GDM1 (cell line): ENCODE results near the gene GAGE12J.
"Not testable (repeated sequence)": the region's sequence is repeated elsewhere in the genome, so short reads cannot be mapped to it uniquely, and the experiment has no call there.

Experiments used
- DNase-seq: peaks from one replicate; lab custom pipeline; 2025; lab: John Stamatoyannopoulos, UW

GAGE12J gene

DNA sequence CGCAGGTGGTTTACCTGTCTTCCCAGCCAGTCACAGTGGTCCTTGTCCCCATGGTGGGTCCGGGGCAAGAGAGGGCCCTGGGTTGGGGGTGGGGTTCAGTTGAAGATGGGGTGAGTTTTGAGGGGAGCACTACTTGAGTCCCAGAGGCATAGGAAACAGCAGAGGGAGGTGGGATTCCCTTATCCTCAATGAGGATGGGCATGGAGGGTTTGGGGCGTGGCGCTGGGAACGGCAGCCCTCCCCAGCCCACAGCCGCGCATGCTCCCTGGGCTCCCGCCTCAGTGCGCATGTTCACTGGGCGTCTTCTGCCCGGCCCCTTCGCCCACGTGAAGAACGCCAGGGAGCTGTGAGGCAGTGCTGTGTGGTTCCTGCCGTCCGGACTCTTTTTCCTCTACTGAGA lies at the start of gene GAGE12J:
GAGE12J (plus strand) TSS at position 301 of the 400 bp plus-strand sequence. CDS start 1,157 bp downstream, outside the sequence.
- DNase-seq, result not testable (repeated sequence)

GRCh38 chrX:49272421-49272820 lies 49.4 kb upstream of the GAGE12J start:
- DNase-seq, result no peak

GRCh38 chrX:49273181-49273727 lies 48.6 kb upstream of the GAGE12J start:
- DNase-seq, result no peak

DNA sequence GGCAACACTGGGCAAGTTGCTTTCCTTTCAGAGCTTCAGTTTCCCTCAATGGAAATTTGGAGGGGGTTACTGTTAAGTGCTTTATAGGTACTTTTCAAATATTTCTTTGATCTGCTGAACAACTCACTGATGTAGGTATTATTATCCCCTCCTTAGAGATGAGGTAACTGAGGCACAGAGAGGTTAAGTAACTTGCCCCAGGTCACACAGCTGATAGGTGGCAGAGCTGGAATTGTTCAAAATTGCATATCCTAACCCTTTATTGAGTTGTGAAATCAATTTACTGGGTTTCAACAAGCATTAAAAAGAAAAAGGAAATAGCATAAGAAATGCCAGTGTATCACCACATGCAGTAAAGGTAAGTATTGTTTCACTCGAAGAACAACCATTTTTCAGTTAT lies 45.6 kb upstream of the GAGE12J start:
- DNase-seq, result no peak

DNA sequence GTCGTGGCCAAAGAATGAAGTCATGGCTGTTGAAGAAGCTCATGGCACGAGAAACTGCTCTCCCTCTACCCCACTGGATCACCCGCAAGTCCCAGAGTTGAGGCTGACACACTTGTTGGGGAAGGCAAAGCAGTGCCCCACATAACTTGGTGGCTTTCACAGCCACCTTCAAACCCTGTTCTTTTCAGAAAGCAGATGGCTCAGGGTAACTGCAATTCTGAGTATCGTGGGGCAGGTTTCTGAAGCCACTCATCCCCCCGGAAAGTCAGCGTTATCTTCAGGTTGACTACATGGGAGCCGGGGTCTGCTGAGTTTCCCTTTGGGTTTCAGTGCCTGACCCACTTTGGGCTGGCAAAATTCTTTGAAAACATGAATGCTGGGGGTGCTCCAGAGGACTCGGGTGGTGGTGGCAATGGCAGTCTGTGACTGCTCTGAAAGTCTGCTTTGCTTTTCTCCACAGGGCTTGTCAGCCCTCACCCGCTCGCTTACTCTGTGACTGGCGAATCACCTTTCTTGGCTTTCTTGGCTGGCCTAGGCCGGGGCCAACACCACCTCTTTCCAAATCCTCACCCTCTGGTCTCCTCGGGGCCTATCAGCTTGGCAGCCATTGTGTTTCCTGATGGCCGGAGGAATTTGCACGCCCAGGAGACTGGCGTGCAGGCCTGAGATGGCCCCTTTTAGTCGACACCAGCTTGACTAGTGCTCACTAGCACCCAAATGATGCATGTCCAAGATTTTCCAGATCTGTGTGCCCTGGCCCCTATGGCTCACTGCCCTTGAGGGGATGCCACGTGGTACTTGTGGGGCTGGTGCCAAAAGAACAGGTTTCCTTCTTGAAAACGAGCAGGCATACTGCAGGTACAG lies 44.9 kb upstream of the GAGE12J start:
- DNase-seq, result no peak

- no peak for DNase-seq
Observed at GRCh38 chrX:49277535-49277830, 44.4 kb upstream of the GAGE12J start.

- no peak for DNase-seq
Observed at GRCh38 chrX:49278081-49278480, 43.8 kb upstream of the GAGE12J start.

- DNase-seq, result no peak
Observed at GRCh38 chrX:49282647-49283011, 39.2 kb upstream of the GAGE12J start.

DNA sequence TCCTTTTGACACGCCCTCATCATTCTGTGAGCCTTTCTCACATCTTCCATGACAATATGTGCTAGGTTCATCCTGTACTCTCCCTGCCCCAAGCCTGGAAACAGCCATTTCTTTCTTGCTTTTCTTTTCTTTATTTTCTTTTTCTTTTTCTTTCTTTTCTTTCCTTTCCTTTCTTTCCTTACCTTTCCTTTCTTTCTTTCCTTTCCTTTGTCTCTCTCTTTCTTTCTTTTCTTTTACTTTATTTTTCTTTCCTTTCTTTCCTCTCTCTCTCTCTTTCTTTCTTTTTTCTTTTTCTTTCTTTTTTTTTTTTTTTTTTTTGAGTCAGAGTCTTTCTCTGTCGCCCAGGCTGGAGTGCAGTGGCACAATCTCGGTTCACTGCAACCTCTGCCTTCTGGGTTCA lies 37.6 kb upstream of the GAGE12J start:
- DNase-seq, result no peak

DNA sequence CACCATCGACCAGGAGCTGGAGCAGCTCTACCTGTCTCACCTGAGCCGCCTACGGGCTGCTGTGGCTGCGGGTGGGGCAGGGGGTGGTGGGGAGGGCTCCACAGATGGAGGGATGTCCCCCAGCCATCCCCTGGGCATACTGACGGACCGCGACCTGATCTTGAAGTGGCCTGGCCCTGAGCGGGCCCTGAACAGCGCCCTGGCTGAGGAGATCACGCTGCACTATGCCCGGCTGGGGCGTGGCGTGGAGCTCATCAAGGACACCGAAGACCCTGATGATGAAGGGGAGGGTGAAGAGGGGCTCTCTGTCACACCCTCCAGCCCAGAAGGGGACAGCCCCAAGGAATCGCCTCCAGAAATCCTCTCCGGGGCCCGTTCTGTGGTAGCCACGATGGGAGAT lies 35.7 kb upstream of the GAGE12J start:
- DNase-seq, result no peak

GRCh38 chrX:49286581-49286980 lies 35.3 kb upstream of the GAGE12J start:
- no peak for DNase-seq

DNA sequence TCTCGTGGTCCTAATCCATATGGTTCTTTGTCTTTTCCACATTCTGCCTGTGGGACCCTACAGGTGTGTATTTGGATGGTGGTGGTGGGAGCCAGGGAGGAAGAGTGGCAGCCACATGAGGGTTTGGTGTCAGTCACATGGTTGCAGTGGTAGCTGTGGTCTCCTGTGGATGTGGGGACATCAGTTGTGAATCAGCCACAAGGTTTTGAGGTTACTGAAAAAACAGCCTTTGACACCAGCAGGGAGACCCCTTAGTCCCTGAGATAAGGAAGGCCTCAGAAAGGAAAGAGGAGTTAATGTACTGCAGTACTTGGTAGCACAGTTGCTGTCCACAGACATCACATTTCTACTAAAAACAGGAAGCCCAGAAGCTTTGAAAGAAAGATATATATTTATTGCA lies 34.2 kb upstream of the GAGE12J start:
- DNase-seq, result no peak

GRCh38 chrX:49290215-49290614 lies 31.6 kb upstream of the GAGE12J start:
- no peak for DNase-seq

- peak; percentile 59 for DNase-seq
Observed at GRCh38 chrX:49291615-49292337, 30.1 kb upstream of the GAGE12J start.

- no peak for DNase-seq
Observed at GRCh38 chrX:49292400-49293362, 29.2 kb upstream of the GAGE12J start.

DNA sequence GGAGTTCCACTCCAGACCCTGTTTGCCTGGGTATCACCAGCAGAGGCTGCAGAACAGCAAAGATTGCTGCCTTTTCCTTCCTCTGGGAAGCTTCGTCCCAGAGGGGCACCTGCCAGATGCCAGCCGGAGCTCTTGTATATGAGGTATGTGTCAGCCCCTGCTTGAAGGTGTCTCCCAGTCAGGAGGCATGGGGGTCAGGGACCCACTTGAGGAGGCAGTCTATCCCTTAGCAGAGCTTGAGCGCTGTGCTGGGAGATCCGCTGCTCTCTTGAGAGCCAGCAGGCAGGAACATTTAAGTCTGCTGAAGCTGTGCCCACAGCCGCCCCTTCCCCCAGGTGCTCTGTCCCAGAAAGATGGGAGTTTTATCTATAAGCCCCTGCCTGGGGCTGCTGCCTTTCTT lies 22.5 kb upstream of the GAGE12J start:
- not testable (repeated sequence) for DNase-seq

DNA sequence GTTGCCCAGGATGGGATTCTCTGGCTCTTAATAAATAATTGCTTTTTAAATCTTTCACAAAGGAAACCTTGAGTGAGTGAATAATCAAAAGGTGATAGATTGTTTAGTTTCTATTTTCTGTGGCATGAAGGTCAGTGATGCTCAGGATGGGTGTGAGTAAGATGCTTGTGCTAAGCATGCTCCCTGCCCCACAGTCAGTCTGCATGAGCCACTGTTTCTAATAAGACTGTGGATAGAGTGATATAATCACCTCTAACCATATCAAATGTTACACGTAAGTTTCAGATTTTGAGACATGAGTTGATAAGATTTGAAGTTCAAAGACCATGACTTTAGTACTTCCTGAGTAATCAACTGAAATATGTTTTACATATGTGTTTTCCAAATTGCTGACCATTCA lies 21.1 kb upstream of the GAGE12J start:
- DNase-seq, result no peak

DNA sequence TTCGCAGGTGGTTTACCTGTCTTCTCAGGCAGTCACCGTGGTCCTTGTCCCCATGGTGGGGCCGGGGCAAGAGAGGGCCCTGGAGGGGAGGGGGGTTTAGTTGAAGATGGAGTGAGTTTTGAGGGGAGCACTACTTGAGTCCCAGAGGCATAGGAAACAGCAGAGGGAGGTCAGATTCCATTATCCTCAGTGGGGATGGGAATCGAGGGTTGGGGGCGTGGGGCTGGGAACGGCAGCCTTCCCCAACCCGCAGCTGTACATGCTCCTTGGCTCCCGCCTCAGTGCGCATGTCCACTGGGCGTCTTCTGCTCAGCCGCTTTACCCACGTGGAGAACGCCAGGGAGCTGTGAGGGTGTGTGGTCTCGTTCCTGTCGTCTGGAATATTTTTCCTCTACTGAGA lies 18.5 kb upstream of the GAGE12J start, which contains the start of gene GAGE10:
GAGE10 (plus strand) TSS at position 301 of the 400 bp plus-strand sequence. CDS start 1,214 bp downstream, outside the sequence.
- no peak for DNase-seq

- DNase-seq, result not testable (repeated sequence)
Observed at GRCh38 chrX:49307775-49308174, 14.1 kb upstream of the GAGE12J start.

- DNase-seq, result no peak
Observed at GRCh38 chrX:49308604-49309269, 13.1 kb upstream of the GAGE12J start.

DNA sequence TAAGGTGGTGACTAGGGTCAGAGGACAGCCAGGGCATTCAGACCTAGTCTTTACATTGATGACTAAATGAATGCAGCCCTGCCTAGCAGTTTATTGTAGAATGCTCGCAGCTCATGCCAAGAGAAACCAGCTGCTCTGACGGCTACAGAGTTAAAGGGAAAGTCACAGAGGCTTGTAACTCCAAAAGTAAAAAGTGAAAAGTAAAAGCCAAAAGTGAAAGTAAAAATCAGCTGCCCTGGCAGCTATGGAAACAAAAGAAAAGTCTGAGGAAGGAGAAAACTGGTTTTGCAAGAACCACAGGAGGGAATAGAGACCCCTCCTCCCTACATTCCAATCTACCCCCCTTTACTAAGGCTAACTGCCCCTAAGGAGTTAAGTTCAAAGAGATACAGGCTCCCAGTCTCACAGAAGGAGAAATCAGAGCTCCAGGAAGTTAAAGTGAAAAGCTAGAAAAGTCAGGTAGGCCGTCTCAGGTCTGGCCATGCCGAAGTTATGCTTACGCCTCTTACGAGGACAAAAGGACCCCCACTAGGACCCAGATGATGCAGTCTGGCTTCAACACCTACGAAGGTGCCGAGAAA lies 12.3 kb upstream of the GAGE12J start:
- no peak for DNase-seq
